GM21723 (cell line): ENCODE results near the gene MIAT.
A peak's percentile ranks its signal among the peaks of the same experiment; 100 is the strongest.

Experiments used
- ATAC-seq: cut with Tn5 transposase; IDR thresholded peaks from one replicate; pipeline ENCODE4 v1.9.1; 2021; ENCODE audit warnings: mild to moderate bottlenecking, moderate library complexity; ENCODE audit not compliant: unreplicated experiment

The MIAT gene

DNA sequence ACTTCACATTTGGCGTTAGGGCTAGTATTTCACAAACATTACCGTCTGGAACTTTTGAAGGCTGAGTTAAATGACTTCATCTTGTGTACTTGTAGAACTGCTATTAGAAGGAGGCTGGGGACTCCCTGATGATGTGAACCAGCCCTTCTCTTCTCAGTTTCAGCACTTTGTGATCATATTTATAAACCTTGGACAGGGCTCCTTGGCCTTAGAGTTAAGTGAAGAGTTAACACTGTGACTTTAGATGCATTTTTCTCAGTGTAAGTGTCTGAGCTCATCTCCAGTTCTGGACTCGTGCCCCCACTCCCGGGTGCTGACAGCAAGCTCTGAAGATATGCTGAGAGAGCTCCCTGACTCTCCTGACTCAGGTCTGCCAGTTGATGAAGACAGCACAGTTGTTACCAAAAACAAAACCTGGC, 8.4 kb downstream of the MIAT start:
- ATAC-seq, result peak; percentile 14

DNA sequence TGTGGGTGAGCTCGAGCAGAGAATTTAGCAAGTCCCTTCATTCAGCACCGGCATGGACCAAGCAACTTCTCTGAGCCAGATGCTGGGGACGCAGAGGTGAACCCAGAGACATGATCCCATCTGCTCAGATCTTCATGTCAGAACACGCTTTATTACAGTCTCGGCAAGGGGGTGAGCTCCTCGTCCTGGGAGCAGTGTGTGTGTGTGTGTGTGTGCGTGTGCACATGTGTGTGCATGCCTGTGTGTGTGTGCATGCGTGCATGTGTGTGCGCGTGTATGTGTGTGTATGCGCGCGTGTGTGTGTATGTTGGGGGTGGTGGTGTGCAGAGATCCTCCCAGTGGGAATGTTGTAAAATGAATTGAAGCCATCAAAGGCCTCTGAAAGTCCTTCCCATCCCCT, 9.8 kb downstream of the MIAT start:
- no peak for ATAC-seq

DNA sequence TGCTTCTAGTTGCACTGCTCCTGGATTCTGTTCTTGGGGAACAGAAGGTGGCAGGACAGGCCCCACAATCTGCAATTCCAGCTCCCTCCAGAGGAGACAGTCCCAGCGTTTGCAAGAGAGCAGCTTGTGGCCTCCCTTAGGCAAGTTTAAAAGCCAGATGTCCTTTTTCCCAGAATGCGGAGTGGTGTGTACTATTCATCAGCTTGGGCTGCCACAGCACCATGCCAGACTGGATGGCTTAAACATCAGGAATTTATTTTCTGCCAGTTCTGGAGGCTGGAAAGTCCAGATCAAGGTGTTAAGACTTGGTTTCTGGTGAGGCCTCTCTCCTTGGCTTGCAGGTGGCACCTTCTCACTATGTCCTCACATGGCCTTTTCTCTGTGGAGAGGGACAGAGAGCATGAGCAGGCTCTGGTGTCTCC, 11.7 kb downstream of the MIAT start:
- no peak for ATAC-seq

DNA sequence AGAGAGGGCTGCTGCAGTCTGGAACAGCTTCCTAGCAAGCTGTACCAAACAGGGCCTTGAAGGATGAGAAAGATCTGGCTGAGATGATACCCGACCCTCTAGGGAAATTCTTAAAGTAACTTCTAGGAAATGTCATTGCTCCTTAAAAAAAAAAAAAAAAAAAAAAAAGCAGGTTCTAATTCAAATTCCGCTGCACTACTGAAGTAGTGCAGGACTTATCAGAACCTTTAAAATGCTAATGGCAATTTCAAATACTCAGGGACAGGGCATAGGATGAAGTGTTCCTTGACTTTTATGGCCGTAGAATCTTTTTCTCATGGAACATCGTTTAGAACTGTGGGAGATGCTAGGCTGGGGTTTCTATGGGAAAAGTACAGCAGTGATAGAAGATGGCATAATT, 13.1 kb downstream of the MIAT start:
- no peak for ATAC-seq

DNA sequence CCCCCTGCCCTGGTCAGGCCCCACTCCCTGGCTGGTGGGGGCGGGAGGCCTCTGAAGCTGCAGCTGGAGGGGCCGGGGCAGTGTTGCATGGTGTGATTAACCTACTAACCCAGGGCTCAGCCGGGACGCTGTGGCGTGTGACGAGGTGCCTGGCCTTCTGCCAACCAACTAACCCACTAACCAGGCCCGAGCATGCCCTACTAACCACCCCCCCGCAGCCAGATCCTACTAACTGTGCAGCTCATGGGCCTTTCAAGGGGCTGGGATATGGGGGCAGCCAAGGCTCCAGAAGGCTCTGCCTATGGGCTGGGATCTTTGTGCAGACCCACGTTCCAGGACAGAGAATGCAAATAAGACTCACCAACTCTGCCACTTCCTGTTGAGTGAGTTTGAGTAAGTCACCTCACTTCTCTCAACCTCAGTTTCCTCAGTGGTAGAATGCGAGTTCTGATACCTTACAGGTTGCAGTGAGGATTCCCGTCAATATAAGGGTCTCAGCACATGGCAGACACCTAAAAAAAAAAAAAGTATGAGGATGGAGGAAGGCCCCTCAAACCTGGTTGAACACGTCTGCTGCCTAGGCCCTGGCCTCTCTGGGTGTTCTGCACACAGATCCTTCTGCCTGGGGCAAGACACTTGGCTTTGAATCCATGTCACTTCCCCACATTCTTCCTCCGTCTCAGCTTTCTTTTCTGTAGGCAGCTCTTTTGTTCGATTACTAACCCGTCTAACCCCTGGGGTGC, 14.1 kb downstream of the MIAT start:
- peak; percentile 31 for ATAC-seq

DNA sequence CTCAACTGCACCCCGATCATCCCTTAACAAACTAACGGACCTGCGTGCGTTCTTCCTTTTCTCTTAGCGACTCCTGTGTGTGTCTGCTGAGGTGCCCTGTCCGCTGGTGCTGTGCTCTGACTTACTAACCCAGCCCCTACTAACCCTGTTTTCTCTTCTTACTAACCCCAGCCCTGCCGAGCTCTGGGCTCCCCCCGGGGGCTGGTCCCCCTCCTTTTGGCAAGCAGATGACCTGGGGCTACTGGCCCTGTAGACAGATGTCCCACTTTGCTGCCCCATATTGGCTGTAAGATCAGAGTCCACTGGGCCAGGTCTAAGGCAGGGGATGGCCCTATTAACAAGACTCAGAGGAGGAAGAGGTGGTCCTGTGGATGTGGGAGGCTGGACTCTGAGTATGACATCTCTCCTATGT, 14.7 kb downstream of the MIAT start:
- ATAC-seq, result peak; percentile 8

DNA sequence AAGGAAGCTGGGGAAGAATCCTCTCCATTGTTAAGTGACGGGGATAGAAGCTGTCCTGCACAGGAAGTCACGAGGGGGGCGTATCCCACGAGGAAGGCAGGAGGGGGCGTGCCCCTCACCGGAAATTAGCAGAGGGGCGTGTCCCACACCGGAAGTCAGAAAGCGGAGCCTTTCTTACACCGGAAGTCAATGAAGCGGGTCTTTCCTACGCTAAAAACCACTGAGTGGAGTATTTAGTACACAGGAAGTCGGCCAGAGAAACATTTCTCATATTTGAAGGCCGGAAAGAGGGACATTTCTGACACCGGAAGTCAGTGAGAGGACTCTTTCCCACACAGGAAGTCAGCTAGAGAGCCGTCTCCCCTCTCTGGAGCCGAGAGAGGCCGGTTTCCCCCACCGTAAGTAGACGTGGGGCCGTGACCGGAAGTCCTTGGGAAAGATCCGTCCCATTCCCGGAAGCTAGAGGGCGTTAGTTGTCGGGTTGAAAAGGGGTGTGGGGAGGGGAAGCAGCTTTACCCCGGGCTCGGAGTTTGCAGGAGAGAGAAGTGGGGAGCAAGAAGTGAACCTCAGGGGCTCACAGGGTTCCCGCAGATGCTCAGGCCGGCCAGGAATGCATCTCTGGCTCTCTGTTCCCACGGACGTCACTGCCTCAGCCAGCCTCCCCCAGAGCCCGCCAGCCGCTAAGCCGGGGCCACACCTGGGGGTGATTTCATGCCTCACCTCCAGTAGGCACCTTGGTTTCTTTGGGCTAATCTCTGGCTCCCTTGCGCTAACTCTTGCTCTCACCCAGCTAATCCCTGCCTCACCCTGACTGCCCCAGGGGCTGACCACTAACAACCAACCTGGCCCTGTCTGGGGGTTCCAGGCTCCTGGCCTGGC, 15.4 kb downstream of the MIAT start:
- ATAC-seq, result peak; percentile 64

DNA sequence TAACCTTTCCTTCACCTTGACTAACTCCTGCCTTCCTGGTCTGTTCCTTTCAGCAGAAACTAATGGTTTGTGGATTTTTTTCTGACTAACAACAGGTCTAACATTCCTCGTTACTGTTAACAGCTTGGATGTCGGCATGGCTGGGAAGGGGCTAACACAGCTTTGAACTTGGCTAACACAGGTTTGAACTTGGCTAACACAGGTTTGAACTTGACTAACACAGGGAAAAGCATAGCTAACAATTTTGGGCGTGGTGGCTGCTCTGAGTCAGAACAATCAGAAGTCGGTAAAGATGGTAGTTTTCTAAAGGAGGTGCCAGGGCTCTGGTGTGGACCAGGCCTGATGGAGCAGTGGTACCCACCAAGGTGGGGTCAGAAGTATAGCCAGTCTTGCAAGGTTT, 16.1 kb downstream of the MIAT start:
- ATAC-seq, result no peak

DNA sequence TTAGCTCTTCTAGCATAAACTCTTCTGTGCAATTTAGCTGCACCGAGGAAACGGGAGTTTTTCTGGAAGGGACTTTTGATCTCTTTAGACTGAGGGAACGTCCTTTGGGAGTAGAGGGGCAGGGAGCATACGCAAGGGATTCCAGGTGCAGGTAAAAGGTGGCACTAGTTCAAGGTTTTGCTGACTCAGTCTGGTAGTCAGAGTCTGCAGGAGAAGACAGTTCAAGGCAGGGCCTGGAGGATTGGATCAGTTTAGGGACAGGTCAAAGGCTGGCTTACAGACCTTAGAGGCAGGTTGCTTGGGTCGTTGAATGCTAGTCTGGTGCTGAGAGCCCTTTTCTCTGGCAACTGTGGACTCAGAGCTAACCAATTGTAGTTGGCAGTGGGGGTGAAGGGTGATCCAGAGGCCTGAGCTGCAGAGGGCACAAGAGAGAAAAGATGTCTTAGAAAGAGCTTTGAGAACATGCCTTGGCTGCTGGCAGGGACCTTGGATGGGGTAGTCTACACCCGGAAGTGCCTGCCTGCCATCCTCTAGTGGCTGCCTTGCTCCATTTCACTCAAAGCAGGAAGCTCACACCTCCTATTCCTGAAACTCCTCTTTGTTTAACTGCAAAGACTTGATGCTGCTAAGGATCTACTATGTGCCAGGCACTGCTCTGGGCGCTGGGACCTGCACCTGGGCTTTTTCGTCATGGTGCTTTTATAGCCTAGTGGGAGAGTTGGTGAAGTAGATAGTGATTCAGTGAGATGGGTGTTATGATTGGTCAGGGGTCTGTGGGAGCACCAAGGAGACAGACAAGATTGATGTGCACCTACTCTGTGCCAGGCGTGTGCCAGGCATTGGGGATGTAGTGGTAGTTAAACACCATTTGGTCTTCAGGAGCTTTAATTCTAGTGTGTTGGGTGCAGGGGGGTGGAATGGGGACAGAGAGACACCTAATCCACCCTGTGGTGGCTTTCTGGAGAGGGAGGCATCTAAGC, 17.1 kb downstream of the MIAT start:
- no peak for ATAC-seq

DNA sequence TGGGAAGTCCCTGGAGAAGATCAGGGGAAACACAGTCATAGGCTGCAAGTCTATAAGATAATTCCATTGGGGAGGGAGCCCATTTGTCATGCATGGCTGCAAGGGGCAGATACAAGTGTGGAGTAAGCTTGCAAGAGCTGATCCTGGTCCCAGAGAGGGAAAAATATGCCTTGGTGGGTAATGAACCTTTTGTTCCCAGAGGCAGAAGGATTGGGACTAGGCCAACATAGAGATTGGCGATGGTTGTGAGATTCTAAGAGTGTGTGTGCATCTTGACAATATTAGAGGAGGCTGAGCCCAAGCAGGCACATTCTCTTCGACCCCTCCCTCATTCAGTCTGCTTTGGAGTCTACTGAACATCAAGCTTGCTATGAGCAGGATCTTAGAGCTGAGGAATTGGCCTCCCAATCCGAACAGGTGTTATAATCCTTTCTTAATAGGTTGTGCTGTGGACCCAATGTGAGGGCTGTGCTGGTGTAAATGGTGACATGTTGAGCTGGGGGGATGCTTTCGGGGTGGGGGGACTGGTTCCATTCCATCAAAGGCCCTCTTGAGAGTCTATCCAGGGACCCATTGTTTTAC, 18.4 kb downstream of the MIAT start:
- ATAC-seq, result no peak

DNA sequence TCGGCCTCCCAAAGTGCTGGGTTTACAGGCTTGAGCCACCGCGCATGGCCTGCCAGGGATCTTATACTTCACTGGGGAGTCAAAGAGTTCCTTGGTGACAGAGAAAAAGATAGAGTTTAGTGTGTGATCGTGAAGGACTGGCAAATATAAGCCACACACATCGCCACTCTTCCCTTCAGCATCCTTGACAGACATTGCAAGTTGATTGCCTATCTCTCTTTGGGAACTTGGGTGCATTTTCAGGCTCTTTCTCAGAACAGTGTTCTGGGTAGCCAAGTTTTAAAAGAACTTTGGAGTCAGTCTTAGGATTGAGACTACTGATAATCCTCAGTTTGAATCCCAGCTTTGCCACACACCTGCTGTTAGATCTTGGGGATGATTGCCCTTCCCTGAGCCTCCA, 19.8 kb downstream of the MIAT start:
- no peak for ATAC-seq

DNA sequence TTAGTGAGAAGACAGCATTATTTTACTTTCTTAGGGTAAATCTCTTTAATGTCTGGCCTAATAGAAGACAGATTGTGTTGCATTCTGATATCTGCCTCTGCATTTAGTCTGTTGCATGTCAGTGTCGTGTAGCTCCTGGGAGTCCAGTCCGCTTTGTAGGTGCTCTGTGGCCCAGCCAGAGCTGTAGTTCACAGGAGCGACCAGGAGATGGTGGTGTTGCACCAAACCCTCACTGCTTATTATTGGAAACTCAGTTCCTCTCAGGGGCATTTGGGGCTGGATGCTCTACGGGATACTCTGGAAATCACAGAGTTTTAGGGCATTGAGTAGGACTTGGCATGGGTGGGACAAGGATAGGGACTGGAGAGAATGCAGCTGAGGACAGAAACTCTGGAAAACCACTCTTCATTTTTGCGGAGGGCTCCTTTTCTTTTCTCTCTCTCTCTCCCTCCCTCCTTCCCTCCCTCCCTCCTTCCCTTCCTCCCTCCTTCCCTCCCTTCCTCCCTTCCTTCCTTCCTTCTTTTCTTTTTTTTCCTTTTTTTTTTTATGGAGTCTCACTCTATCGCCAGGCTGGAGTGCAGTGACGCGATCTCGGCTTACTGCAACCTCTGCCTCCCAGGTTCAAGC, 21.7 kb downstream of the MIAT start:
- ATAC-seq, result no peak

DNA sequence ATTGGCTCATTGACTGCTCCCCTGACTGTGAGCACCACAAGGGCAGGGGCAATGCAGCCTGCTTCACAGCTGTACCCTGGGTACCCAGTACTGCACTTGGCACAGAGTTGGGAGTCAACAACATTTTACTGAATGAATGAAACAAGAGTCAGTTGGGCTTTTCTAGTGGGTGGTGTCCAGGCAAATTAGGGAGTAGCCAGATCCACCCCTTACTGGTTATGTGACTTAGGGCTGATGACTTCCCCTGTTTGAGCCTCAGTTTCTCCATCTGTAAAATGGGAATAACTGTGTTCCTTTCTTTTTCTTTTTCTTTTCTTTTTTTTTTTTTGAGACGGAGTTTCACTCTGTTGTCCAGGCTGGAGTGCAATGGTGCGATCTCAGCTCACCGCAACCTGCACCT, 23.1 kb downstream of the MIAT start:
- ATAC-seq, result no peak

DNA sequence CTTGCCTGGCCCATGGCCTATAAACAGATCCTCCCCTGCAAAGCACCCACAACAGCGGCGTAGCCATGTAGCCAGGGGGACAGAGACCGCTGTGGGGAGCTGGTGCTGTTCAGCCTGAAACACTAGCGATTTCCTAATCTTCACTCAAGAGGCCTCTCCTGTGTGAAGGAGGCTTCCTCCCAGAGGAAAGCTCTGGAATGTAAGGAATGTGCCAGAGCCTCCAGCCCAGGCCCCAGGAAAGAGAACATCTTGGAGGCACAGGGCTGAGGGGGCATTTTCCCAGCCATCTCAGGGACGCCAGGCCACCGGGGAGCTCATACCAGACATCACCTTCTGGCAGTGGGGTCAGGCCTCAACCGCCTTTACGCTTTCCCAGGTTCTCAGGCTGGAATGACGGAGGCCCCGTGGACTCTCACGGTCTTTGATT, 24.0 kb downstream of the MIAT start:
- no peak for ATAC-seq

DNA sequence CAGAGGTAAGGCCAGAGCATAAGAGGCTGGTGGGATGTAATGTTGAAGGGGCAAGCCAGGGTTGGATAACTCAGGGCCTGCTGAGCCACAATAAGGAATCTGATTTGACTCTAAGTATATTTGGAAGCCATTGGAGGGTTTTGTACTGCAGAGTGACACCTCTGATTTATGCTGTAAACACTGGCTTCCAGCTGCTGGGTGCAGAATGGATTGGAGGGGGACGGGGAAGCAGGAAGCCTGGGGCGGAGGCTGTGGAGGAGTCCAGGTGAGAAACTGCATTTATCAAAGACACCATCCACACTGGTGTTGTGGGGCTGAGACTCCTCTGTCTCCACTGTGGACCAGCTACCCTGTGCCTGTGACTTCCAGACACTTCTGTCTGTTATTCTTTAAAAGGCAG, 26.8 kb downstream of the MIAT start:
- ATAC-seq, result no peak

DNA sequence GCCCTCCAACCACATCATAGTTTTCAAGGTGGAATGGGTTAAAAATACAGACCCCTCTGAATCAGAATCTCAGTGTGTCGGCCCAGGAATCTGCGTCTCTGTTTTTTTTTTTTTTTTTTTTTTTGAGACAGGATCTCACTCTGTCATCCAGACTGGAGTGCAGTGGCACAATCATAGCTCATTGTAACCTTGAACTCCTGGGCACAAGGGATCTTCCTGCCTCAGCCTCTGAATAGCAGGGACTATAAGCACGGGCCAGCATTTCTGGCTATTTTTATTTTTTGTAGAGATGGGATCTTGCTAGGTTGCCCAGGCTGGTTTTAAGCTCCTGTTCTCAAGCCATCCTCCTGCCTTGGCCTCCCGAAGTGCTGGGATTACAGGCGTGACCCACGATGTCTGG, 28.2 kb downstream of the MIAT start:
- no peak for ATAC-seq

DNA sequence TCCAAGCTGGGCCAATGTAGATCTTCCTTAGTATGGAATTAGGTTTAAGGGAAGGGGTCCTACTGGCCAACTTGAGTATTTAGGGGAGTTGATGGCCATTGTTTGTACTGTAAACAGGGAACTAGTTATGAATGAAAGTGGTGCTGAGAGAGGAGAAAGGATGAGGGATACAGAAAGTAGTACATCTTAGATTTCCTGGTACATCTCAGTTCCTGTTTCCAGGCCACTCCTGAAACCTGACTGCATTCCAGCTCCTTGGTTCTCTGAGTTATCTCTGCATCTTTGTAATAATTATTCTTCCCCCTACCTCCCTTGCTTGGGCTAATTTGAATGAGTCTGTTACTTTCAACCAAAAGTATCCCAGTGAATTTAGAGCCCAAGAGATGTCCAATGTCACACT, 30.1 kb downstream of the MIAT start:
- ATAC-seq, result no peak

DNA sequence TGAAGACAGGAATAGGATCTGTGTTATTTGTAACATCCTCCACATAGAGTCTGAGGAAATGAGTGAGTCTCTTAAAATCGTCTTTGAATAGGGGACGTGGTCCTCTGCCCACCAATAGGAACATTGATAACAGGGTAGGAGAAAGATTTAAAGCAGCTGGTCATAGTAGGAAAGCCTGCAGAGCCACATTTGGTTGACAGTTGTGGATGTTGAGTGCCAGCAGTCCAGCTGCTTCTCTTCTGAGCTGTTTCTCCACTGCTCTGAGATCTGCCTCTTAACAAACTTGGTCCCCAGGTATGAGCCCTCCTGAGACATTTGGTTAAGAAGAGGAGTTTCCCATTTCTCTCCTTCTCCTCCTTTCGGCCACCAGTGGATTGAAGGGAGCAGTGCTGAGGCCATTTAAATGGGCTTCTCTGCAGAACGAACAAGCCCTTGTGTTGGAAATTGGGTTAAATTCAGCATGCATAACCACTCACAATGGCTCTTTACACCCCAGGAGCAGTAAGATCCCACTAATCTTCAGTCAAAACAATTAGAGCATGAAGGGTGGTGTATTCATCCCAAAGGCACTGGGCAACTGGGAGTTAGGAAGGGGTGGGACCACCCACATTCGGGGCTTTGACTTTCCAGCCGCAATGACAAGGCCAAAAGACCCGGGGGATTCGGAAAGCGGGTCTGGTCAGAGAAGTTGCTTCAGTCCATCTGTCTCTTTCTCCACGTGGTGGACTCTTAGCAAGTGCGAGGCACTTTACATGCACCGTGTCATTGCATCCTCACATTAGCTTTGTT, 32.3 kb downstream of the MIAT start:
- ATAC-seq, result no peak

DNA sequence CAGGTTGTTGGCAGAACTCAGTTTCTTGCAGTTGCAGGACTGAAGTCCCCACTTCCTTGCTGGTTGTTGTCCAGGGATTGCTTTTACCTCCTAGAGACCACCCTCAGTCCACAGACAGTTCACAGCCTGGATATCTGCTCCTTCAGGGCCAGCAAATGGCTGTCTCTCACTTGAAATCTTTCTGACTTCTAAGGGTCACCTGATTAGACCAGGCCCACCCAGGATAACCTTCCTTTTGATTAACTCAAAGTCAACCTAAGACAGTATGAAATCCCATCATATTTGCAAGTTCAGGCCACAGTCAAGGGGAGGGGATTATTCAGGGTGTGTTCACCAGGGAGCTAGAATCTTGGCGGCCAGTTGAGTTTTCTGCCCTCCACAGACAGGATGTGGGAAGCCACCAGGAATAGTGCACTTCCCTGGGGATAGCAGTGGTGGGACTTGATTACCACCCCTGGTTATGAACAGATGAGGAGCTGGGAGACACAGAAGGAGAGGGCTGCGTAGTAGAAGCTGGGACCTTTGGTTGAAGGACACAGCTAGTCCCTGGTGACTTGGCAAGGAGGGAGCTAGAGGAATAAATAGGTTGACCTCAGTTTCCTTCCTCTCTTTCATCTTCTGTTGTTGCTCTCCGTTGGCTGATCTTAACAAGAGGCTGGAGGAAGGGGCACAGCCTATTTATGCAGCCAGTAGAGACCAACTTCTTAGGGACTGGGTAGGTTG, 33.4 kb downstream of the MIAT start:
- ATAC-seq, result no peak
